NCI-H2171 (cell line): ENCODE data around the gene PIWIL4.
"Not testable (repeated sequence)": the region's sequence is repeated elsewhere in the genome, so short reads cannot be mapped to it uniquely, and the experiment has no call there.

ENCODE experiments used
- DNase-seq: peaks from one replicate; lab custom pipeline; 2025; lab: John Stamatoyannopoulos, UW

The PIWIL4 gene

GRCh38 chr11:94638301-94638901 is 71.2 kb downstream of the PIWIL4 start:
- DNase-seq, result no peak

DNA sequence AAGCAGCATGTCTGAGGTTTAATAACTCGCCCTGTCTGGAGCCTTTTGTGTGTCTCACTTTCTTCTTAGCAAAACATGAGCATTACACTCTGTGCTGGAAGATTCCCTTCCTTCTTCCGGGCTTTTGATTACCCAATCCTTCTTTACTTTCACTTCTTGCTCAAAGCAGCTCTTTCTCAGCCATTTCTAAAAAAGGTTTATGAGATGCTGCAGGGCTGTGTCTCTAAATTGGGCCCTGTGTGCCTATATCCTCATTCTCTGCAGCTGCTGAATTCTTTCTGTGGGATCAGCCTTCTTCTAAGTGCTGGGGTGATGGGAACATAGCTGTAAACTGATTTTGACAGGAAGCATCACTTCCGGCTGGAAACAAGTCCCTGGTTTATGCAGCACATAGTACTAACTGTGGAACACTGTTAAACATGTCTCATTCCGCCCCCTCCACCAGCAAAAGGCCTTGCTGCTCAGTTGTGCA is 71.8 kb downstream of the PIWIL4 start:
- DNase-seq, result no peak

- no peak for DNase-seq
These were observed 72.9 kb downstream of the PIWIL4 start for GRCh38 chr11:94639901-94640721.

- DNase-seq, result no peak
These were observed 74.1 kb downstream of the PIWIL4 start for GRCh38 chr11:94641167-94641761.

GRCh38 chr11:94643186-94643585 is 76.0 kb downstream of the PIWIL4 start:
- not testable (repeated sequence) for DNase-seq

GRCh38 chr11:94647926-94648325 is 80.8 kb downstream of the PIWIL4 start:
- no peak for DNase-seq

DNA sequence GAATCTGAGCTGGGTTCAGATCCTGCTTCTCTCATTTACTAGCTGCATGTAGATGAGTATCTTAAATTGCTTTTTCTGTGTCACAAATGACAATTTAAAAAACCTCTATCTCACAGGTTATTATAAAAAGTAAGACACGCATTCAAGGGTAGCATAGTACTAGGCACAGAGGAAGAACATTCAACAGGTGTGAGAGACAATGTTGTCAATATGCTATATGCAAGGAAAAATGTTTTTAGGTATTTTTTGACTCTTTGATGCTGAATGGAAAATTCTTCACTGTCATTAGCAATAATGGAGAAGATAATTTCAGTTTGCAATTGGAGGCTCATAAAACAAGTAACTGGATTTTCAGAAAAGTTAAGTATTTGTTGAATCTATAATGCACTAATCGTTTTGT is 81.6 kb downstream of the PIWIL4 start:
- DNase-seq, result no peak

- no peak for DNase-seq
These were observed 82.1 kb downstream of the PIWIL4 start for GRCh38 chr11:94649254-94649653.

DNA sequence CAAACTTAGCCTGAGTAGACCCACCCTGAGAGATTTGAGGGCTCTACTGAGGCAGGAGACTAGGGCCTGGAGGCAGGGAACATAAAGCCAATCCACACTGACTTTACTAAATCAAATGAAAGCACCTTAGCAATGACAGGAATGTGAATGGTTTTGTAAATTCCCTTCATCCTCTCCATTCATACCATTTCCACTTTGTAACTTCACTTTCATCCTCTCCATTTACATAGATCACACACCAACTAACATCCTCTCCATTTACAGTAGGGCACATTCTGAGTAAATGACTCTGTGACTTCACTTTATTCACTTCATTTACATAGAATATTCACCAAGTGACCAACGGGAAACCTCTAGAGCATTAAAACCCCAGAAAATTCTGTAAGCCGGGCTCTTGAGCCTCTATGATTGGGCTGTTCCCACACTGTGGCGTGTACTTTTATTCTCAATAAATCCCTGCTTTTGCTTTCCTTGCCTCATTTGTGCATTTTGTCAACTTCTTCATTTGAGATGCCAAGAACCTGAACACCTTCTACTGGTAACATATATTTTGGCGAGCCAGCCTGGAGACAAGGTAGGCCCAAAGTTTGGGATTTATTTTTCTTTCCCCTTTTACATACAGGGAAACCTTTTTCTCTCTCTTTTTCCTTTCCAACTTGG is 82.9 kb downstream of the PIWIL4 start:
- no peak for DNase-seq

GRCh38 chr11:94650756-94651155 is 83.6 kb downstream of the PIWIL4 start:
- DNase-seq, result no peak

DNA sequence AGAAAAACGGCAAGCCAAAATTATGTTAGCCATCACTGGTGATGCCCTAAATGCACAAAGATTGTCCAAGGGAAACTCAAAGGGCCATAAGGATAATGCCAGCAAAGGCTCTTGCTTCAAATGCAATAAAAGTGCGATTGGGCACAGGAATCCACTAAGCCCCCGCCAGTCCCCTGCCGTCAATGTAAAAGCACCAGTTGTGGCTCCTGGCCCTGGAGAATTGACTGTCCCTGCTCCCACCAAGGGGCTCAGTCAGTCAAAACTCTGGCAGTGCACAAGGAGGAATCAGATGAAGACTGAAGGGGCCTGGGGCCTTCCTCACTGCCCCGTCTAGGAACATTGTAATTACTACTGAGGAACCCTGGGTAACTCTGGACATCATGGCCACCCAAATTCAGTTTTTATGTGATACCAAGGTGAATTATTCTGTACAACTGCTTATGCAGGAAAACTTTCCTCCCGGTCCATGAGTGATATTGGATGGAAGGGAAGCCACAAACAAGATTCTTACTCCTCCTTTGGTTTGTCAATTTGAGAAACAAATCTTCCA is 85.6 kb downstream of the PIWIL4 start:
- no peak for DNase-seq

DNA sequence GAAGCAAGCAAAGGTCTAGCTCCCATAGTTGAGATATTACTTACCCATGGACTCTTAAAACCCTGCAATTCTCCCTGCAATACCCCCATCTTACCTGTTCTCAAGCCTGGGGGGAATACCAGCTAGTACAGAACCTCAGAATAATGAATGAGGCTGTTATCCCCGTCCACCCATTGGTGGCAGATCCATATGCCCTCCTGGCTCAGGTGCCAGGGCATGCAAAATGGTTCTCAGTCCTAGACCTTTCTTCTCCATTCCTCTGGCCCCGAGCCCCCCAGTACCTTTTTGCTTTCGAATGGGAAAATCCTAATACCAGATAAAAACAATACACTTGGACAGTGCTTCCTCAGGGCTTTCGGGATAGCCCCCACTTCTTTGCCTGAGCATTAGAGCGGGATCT is 86.4 kb downstream of the PIWIL4 start:
- no peak for DNase-seq

DNA sequence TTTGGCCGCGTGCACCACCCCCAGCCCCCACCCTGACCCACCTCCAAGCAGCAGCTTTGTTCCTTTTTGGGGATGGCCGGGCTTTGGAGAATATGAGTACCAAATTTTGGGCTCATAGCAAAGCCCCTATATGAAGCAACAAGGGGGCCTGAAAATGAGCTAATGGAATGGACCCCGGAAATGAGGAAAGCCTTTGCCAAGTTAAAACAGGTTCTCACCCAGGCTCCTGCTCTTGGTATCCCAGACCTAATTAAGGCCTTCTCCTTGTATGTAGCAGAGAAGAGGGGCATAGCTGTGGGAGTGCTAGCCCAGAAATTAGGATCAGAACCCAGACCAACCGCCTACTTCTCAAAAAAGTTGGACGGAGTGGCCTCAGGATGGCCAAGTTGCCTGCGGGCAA is 87.0 kb downstream of the PIWIL4 start:
- DNase-seq, result no peak

DNA sequence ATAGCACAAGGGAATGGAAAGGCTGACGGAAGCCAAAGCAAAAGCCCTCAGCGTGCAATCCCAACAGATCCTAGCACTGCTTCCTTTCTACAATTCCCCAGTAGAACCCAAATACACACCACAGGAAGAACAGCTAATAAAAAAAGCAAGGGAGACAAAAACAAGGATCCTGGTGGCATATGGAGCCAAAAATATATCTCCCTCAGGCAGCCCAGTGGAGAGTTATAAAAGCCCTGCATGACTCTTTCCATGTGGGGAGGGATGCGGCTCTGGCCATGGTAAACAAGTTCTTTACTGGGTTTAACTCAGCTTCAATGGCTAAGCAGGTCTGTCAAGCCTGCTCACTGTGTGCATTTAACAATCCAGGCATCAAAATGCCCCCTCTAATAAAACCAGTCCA is 88.1 kb downstream of the PIWIL4 start:
- DNase-seq, result no peak

- DNase-seq, result no peak
These were observed 88.8 kb downstream of the PIWIL4 start for GRCh38 chr11:94655956-94656355.

- DNase-seq, result no peak
These were observed 89.8 kb downstream of the PIWIL4 start for GRCh38 chr11:94656968-94657367.

DNA sequence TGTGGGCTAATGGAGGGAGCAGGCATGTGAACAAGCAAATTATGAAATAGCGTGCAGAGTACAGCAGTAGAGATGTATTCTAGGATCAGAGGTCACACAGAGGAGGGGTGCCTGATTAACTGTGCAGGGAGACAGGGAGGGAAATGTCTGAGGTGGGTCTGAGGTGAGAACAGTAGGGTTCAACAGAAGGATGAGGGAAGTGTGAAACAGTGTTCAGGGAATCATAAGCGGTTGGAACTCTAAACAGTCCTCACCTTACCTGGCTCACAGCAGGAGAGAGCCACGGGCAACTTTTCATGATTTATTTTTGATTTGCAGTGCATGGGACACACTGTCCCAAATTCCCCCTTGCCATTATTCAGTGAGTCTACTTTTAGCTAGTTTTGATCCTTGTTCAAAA is 90.5 kb downstream of the PIWIL4 start:
- no peak for DNase-seq

DNA sequence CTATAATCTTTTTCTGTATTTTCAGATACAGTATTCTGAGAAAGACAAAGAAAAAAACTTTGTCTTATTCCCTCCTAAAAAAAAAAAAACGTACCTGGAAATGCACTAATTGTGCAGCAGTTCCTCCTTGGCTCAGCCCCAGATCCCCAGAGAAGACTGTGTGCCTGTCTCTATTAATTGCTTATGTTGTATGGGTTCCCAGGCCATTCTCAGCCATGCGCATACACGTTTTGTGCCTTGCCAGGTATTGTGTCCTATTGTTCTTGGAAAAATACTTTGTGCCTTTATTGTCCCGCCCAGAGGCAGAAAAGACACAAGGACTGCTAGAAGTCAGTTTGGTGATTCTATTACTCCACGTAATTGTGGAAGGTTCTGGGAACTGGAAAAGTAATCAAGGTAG is 91.2 kb downstream of the PIWIL4 start:
- DNase-seq, result no peak

GRCh38 chr11:94658888-94659287 is 91.7 kb downstream of the PIWIL4 start:
- DNase-seq, result no peak

DNA sequence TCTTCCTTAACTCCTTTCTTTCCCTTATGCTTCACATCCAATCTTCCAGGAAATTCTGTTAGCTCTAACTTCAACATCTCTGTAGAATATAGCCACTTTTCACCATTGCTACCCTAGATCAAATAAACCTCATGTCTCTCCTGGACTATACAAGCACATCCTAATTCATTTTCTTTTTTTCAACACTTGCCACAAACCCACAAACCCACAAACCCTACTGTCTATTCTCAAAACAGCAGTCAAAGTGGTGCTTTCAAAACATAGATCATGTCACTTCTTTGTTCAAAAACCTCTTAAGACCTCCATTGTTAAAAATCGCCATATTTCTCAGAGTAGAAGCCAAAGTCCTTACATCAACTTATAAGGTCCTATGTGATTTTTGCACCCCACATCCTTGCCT is 94.3 kb downstream of the PIWIL4 start:
- DNase-seq, result no peak

DNA sequence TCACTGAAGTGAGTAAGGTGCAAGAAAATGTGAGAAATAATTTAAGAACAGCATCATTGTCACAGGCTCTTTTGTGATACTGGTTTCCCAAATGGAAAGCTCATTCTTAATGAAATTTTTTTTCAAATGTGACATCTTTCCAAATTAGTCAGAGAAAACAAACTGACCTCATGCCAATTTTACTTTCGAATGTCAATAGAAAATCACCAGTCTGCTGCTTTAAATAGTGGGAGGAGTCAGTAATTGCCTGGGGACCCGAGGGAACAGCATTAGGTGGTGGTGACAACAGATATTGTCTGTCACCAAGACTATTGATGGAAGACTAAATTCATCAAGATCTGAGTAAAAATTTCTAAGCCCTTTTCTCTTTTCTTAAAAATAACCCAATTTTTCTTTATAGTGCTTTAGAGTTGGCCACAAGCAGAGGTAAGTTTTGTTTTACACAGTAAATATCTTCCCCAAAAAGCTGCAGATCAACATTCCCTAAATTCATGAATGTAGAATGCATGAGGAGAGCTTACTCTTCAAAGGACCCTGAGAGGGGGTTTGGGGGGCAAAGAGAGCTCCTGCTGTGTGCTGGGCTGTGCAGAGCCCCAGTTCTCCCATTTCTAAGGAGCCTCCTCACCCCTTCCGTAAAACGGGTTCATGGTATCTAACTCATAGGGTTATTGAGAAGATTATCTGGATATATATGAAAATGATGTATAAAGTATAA is 95.1 kb downstream of the PIWIL4 start:
- DNase-seq, result no peak
